GM21423 (cell line): ENCODE data around the gene PIN4.
A peak's percentile ranks its signal among the peaks of the same experiment; 100 is the strongest.
"Not testable (repeated sequence)": the region's sequence is repeated elsewhere in the genome, so short reads cannot be mapped to it uniquely, and the experiment has no call there.

Experiments used
- ATAC-seq: cut with Tn5 transposase; IDR thresholded peaks from one replicate; pipeline ENCODE4 v1.9.1; 2021; ENCODE audit warnings: mild to moderate bottlenecking, moderate library complexity; ENCODE audit not compliant: unreplicated experiment

Gene PIN4

GRCh38 chrX:72181178-72182125, at the start of gene PIN4:
Gene PIN4 (plus strand): TSS chrX:72181757. CDS start chrX:72181786, 29 bp downstream.
- ATAC-seq = peak; percentile 97

GRCh38 chrX:72132456-72132855, 49.1 kb upstream of the PIN4 start:
- no peak for ATAC-seq

GRCh38 chrX:72133851-72134546, 47.6 kb upstream of the PIN4 start:
- no peak for ATAC-seq

GRCh38 chrX:72137846-72138495, 43.6 kb upstream of the PIN4 start:
- no peak for ATAC-seq

- ATAC-seq = no peak
These were observed 42.0 kb upstream of the PIN4 start for GRCh38 chrX:72139538-72139937.

GRCh38 chrX:72141372-72142004, 40.1 kb upstream of the PIN4 start:
- no peak for ATAC-seq

- ATAC-seq = no peak
These were observed 39.3 kb upstream of the PIN4 start for GRCh38 chrX:72142094-72142793.

GRCh38 chrX:72142794-72143608, 38.6 kb upstream of the PIN4 start:
- ATAC-seq = no peak

- no peak for ATAC-seq
These were observed 38.0 kb upstream of the PIN4 start for GRCh38 chrX:72143609-72143907.

- ATAC-seq = no peak
These were observed 36.4 kb upstream of the PIN4 start for GRCh38 chrX:72145181-72145580.

- ATAC-seq = no peak
These were observed 35.0 kb upstream of the PIN4 start for GRCh38 chrX:72146527-72146926.

GRCh38 chrX:72158773-72159172, 22.8 kb upstream of the PIN4 start:
- ATAC-seq = no peak

- ATAC-seq = no peak
These were observed 21.8 kb upstream of the PIN4 start for GRCh38 chrX:72159769-72160168.

GRCh38 chrX:72165551-72165950, 16.0 kb upstream of the PIN4 start:
- ATAC-seq = no peak

- no peak for ATAC-seq
These were observed 12.4 kb upstream of the PIN4 start for GRCh38 chrX:72169008-72169728.

- not testable (repeated sequence) for ATAC-seq
These were observed 5.3 kb upstream of the PIN4 start for GRCh38 chrX:72176289-72176688.

GRCh38 chrX:72176981-72177380, 4.6 kb upstream of the PIN4 start:
- no peak for ATAC-seq

- ATAC-seq = no peak
These were observed 1.0 kb upstream of the PIN4 start for GRCh38 chrX:72180539-72180938.

- ATAC-seq = no peak
These were observed 1.4 kb downstream of the PIN4 start for GRCh38 chrX:72182924-72183323.
